Transverse colon (tissue), 4 donors: Measurements from ENCODE around the gene NPPB.

Experiments
- CTCF ChIP-seq, 5 experiments: fragments of 200-600 bp in 3 of 5; fragments of 450-650 bp in 2 of 5; sonication (generic) in 3 of 5; IDR thresholded peaks; 1 replicate in 2 of 5; 2 replicates in 3 of 5; pipeline ENCODE4 v1.5.1; 2016 to 2017; ENCODE audit warnings: antibody characterized with exemption in 5 of 5, inconsistent platforms in 3 of 5, mild to moderate bottlenecking in 2 of 5, moderate library complexity in 1 of 5
- POLR2AphosphoS5 ChIP-seq, 3 donors: sonication (generic); formaldehyde crosslinking; IDR thresholded peaks; one replicate each; pipeline ENCODE4 v1.6.1; 2016; ENCODE audit warnings: antibody characterized with exemption in 3 of 3

- TF ChIP-seq CTCF (IDR thresholded peaks at IDR 0.05) (no peak), POLR2AphosphoS5 (IDR thresholded peaks at IDR 0.05) (no peak)
Observed at GRCh38 chr1:11839727-11840705, 18.7 kb downstream of the NPPB start.
